Stimulated activated CD4-positive, alpha-beta T cell treated with anti-CD3 and anti-CD28 coated beads, Interleukin-1b, Interleukin-23, amount 100 ng/mL, for 1 hour (primary cell): ENCODE measurements around the gene ISM2.
A peak's percentile ranks its signal among the peaks of the same experiment; 100 is the strongest.
"Not testable (repeated sequence)": the region's sequence is repeated elsewhere in the genome, so short reads cannot be mapped to it uniquely, and the experiment has no call there.

ENCODE experiments used
- DNase-seq, 2 donors: peaks; one replicate each; pipeline ENCODE4 v3.0.0-alpha.2; 2020; ENCODE audit warnings: low read depth in 2 of 2

ISM2 gene

DNA sequence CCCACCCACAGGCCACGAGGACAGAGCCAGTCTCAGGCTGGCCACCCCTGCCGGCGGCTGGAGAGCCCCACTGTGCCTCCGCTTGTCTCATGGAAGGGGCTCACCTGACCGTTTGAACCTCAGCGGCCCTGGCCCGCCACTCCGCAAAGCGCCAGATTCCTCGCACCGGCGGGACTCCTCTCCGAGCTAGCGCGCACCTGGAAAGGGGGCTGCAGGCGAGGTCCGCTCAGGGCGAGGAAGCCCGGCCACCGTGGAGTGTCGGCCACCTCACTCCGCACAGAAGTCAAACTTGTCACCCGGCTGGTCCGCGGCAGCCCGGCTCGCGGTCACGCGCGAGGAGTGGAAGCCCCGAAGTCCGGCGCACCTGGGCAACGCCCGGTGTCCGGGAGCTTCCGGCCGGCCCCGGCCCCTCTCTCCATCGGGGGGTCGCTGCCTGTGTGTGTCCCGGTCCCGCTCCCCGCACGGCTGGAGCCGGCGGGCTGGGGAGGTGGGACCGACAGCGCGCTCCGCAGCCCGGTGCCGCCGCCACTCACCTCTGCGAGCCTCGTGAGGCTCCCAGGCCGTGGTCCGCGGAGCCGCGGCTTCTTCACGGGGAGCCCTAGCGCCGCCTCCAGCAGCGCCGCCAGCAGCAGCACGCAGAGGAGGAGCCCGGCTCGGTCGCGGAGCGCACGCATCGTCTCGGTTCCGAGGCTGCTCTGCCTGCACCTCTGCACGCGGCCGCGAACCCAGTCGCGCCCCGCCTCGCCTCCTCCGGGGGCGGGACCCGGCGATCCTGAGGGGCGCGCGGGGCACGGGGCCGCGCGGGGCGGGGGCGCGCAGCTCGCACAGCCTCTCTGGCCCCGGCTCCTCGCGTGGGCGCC lies at the start of gene ISM2:
TSS of gene ISM2 (minus strand) at position 697 of the 860 bp plus-strand sequence. CDS start at position 674, 23 bp downstream.
- peak in 1 of 2 donors; percentile 10 for DNase-seq

DNA sequence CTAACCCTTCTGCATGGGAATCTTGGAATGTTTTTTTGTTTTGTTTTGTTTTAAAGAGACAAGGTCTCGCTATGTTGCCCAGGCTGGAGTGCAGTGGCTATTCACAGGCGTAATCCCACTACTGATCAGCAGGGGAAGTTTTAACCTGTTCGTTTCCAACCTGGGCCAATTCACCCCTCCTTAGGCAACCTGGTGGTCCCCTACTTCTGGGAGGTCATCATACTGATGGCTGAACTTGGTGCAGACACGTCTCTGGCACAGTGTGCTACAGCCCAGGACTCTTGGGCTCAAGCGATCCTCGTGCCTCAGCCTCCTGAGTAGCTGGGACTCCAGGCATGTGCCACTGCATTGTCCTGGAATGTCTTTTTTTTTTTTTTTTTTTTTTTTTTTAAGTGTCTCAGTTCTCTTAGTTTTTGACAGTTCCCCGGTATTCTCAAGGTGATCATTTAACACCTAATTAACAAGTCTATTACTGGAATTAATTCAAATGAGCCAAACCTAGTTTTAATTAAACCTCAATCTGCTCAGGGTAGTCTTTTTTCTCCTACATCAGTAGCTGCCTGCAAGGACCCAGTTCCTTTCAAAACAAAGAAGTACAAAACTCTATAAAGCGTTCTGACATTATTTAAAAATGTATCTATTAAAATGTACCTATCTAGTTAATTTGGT lies 49.0 kb upstream of the ISM2 start:
- no peak for DNase-seq

DNA sequence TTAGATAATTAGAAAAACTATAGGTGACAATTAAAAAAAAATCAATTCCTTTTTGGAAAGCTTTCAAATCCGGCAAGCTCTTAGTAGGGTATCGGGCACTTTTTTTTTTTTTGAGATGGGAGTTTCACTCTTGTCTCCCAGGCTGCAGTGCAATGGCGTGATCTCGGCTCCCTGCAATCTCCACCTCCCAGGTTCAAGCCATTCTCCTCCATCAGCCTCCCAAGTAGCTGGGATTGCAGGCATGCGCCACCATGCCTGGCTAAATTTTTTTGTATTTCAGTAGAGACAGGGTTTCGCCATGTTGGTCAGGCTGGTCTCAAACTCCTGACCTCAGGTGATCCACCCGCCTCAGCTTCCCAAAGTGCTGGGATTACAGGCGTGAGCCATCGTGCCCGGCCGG lies 46.6 kb upstream of the ISM2 start:
- DNase-seq: not testable (repeated sequence)

DNA sequence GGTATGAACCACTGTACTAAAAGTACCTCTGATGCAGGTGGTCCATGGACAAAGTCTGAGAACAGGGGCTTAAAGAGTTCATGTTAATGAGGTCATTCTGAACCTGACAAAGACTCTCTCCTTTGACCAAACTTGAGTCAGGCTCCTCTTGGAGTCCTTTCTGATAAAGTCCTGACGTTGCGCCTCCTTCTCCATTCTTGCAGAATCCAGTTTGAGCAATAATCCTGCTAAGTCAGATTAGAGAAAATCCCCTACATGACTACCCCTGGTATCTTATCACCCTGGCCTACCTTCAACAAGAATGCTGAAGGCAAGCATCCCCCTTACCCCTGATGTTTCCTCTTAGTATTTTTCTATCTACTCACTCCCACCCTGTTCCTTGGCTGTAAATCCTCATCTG lies 46.0 kb upstream of the ISM2 start:
- DNase-seq: no peak

DNA sequence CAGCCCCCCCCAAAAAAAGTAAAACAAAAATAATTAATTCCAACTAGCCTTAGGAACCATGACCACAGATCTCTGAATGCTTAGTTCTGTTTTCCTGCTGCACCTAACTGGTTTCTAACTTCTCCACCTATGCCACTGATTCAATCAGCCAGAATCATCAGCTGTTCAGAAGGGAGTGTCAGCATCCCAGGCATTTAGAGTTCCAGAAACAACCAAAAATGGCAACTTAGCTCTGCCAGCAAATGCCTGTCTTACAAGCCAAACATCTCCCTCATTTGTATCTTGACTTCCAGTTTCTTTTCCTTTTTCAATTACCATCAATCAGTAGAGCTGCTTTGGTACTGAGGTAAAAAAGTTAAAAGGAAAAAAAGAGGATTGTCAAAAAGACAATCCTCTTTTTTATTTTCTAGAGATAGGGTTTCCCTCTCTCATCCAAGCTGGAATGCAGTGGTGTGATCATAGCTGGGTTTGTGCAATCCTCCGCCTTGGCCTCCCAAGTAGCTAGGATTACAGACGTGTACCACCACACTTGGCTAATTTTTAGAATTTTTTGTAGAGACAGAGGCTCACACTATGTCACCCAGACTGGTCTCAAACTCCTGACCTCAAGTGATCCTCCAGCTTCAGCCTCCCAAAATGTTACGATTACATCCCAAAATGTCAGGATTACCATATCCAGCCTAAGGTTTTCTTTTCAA lies 45.2 kb upstream of the ISM2 start:
- no peak for DNase-seq

DNA sequence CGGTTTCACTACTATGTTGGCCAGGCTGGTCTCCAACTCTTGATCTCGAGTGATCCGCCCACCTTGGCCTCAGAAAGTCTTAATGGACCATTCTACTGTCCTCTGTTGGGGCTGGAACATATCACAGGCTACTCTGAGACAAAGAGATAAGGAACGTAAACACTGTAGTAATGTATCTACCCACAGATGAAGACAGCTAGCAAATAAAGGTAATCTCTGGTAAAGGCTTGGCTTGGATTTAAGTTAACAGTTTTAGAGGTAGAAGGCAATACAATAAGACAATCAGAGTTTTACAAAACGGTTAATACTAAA lies 44.6 kb upstream of the ISM2 start:
- no peak for DNase-seq

DNA sequence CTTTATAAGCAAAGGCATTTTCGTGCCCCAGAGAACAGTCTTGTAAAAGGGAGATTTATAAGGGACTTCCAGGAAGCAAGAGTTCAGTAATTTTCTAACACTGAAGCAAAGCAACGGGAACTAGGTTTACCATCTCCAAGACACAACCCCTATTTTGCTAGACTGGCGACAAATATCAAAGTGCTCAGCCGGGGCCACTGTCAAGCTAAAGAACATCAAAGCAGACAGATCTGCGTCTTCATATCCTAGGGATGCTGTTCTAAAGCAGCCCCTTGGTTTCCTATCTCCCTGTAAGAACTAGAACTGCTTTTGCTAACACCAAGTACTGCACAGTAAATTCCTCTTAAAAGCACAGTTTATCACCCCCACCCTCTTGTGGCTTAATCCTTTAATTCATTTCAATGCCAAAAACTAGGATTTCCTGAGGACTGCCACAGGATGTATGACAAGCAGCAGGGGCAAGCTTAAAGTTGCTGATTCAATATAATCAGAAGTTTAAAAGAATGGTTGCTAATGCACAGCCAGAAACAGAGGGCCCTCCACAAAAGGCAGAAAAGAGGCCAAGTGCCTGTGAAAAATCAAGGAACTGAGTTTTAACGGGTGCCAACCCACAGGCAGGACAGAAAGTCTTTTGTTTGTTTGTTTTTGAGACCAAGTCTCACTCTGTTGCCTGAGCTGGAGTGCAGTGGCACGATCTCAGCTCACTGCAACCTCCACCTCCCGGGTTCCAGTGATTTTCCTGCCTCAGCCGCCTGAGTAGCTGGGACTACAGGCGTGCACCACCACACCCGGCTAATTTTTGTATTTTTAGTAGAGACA lies 44.0 kb upstream of the ISM2 start:
- no peak for DNase-seq

DNA sequence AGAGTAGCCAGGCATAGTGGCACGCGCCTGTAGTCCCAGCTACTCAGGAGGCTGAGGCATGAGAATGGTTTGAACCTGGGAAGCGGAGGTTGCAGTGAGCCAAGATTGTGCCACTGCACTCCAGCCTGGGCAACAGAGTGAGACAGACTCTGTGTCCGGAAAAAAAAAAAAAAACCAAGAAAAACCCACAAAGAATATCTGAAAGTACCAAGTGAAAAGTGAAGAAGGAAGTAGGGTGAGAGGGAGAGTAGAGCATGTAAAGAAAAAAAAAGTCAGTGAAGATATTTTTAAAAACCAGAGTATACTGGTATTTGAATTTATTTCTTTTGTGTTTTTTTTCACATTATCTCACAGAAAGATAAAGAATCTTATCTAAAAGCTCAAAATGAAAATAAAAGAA lies 43.3 kb upstream of the ISM2 start:
- DNase-seq: no peak

DNA sequence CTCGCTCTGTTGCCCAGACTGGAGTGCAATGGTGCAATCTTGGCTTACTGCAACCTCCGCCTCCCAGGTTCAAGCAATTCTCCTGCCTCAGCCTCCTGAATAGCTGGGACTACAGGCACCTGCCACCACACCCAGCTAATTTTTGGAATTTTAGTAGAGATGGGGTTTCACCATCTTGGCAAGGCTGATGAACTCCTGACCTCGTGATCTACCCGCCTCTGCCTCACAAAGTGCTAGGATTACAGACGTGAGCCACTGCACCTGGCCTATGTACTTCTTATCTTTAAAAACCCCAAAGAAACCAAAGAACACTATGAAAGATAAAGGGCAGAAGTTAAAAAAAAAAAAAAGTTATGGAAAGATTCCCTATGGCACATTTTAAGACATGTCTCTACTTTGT lies 38.3 kb upstream of the ISM2 start:
- not testable (repeated sequence) for DNase-seq

DNA sequence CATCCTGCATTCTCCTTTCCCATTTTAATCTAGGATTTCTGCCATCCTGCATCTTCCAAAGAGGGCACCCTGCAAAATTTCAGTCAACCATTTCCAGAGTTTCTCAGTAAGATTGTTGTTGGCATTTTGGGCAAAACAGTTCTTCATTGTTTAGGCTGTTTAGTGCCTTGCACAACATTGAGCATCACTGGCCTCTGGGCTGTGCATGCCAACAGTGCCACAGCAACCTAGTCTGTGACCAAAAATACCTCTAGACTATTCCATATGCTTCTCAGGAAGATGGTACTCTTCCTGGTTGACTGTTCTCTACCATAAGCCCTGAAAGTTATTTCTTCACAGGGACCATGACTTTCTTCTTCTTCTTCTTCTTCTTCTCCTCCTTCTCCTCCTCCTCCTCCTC lies 32.5 kb upstream of the ISM2 start:
- no peak for DNase-seq

DNA sequence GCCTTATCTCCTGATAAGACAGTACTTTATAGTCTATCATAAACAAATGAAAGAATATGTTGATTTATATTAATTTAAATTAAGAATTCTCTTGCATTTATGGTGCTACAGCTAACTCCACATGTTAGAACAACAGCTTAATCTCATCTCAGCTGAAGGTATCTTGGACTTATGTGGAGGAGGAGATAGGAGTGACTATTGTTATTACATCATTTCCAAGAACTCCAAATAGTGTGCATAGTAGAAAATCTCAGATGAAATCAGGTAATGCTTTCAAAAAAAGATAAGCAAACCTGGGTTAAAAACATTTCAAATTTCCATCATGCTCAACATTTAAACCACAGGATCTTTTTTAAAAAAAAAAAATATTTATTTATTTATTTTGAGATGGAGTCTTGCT lies 31.3 kb upstream of the ISM2 start:
- no peak for DNase-seq

DNA sequence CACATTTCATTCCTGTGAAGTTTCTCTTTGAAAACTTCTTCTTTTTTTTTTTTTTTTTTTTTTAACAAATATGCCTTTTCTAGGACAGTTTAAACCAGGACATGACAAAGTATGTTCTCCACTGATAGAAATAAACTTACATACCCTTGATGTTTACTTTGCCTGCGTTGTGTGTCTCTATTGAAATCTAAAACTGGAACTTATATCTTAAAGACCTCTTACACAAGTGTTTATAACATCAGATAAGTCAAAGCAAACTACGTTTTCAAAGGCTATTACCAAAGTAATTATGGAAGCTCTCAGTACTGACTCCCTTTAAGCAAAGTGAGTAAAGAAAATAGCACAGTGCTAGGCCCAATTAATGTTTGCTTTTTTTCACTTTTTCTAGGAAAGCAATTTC lies 30.6 kb upstream of the ISM2 start:
- no peak for DNase-seq

DNA sequence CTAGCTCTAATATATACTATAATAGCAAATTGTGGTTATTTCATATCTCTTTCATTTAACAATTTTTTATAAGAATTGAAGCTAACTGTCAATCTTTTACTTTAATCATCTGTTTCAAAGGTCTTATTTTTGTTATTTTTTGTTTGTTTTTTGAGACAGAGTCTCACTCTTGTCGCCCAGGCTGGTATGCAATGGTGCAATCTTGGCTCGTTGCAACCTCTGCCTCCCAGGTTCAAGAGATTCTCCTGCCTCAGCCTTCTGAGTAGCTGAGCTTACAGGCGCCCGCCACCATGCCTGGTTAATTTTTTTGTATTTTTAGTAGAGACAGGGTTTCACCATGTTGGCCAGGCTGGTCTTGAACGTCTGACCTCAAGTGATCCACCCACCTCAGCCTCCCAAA lies 30.1 kb upstream of the ISM2 start:
- DNase-seq: not testable (repeated sequence)

DNA sequence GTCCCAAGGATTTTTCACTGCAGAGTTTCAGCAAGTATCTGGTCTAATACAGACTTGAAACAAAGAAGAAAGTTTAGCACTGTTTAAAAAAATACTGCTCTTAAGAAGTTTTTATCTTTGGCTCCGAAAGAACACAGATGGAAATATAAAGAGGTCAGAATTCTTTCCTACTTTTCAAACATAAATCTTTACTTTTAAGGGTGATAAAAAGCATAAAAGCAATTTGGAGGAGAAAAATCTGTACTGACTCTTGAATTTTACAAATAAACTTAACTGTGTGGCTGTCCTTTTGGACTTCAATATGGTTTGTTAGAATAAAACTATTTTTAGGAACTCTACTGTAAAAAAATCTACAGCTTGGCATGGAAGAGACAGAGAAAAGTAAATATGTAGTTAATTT lies 27.6 kb upstream of the ISM2 start:
- no peak for DNase-seq

DNA sequence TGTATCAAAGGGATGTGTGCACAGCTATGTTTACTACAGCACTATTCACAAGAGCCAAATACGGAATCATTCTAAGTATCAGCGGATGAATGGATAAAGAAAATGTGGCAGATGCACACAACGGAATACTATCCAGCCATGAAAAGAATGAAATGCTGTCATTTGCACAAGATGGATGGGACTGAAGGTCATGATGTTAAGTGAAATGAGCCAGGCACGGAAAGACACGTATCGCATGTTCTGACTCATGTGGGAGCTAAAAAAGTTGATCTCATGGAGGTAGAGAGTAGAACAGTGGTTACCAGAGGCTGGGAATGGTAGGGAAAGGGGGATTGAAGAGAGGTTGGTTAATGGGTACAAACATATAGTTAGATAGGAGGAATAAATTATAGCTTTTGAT lies 25.9 kb upstream of the ISM2 start:
- DNase-seq: no peak

DNA sequence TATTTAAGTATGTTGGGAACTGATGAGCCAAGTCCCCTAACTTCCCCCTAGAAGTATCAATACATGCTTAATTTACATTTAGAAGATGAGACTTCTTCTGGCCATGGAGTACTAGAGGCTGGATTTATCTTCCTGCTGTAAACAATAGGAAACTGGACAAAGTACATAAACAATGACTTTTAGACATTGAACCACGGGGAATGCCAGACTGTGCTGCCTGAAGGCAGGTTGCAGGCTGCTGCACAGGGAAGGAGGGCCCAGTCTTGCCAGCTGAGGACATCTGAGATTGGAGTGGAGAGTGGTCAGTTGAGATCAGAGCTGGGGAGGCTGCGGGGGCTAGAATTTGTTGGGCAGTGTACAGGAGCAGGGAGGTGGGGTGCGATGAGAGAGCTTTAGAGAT lies 24.5 kb upstream of the ISM2 start:
- no peak for DNase-seq

DNA sequence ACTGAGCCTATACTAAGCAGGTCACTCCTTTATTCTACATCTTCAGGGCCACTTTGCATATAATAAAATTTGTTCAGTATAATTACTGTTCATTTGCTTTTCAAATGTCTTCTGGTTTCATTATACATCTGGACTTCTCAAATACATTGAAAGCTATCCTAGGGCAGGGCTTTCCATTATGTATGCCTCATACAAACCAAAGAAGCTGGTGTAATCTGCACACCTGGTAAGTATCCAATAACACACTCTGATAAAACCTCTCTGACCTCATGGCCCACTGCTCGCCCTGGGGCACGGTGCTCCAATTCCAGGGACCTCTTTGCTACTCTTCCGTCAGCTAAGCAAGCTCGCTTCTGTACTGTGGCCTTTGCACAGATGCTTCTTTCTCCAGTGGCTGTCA lies 21.9 kb upstream of the ISM2 start:
- DNase-seq: no peak

DNA sequence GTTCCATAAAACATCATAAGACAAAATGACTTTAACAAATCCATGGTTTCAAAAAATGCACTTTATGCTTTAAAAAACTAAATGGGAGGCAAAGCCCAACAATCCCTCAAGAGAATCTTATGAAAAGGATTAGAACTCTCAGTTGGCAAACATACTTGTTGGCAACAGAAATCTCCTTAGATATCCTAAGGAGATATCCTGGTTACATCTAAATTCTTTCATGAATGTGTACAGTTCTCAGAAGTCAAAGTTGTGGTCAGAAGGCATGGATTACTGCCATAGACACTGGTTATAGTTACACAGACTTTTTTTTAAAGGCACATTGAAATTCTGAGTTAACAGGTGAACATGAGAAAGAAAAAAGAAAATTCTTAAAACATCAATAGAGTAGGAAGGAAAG lies 17.5 kb upstream of the ISM2 start:
- DNase-seq: no peak

DNA sequence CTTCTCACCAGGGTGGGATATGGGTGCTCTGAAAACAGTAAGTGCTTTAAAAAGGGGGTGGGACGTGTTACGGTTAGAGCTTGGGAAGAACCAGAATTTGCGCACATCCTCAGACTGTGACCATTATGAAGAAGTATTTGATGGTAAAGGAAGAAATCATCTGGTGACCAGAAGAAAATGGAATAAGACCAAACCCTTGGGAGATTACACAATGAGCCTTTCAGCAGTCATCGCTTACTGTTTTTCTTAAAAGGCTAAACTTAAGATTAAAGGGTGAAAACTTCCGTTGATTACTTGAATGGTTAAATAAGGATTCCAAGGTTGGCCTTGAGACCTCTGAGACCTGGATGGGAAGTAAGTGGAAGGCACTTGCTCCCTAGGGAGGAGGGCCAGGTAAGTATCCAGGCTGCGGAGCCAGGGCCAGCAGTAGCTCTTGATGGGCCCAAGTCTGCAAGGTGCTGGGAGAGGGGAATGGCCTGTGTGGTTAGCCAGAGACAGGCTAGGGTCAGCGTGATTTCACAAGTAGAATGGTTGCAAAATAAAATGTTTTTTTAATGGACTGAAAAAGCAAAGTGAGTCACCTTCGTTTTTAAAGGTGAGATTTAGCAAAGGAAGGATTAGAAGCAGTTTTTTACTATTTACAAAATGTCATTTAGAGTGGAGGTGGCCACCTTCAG lies 13.0 kb upstream of the ISM2 start:
- no peak for DNase-seq

DNA sequence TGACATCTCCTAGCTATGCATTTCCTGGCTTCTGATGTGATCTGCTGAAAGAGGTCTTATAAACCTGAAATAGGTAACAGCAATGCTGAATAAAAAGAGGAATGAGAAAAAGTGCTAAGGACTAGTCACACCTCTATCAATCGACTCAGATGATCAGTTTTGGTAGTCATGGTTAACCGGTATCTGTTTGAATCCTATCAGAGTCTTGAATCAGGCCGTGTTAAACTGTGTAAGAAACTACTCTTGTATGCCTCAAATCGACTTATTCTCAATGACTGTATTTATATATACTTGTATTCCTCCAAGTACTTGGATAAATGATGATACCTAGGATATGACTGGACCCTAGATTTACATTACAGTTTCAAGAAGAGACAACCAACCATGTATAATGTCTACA lies 10.8 kb upstream of the ISM2 start:
- no peak for DNase-seq

DNA sequence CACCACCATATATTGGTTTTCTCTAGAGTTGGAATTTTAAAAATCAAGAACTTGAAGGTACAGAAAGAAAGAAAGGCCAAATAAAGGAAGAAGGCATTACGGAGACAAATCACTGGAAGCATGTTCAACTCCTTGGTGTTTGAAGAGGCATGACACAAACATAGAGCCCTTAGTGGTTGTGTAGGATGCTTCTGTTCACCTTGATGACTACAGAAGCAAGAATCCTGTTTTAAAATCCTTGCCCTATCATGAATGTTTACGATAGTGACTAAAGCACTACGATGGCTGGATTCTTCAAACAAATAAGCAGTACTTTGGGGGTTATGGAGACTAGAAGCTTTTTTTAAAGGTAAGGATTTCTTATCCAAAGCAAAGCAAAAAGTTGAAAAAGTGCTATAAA lies 10.3 kb upstream of the ISM2 start:
- DNase-seq: no peak

DNA sequence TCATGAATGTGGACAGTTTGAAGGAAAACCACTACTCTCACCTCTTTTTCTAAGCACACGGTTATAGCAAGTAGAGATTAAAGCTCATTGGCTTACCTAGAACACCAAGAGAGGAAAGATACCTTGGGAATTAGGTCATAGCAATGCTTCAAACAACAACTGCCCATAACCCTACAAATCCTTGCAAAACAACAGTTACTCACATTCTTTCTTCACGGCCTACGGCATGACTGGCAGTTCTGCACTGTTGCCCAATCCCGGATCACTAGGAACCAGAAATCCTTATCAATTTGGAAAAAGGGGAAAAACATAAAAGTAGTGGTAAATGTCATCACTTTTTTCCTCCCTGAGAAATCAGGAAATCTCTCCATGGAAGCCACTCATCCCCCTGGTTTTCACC lies 9.6 kb upstream of the ISM2 start:
- no peak for DNase-seq
